Left kidney (tissue), 2 donors: ENCODE data around the gene SNAP91. TPM values are rescaled to one million over a fixed set of nuclear protein-coding genes. Genes with fewer than 3 reads are reported as not detected.
A peak's percentile ranks its signal among the peaks of the same experiment; 100 is the strongest.
"Not testable (repeated sequence)": the region's sequence is repeated elsewhere in the genome, so short reads cannot be mapped to it uniquely, and the experiment has no call there.

Source experiments
- DNase-seq: peaks from one replicate; pipeline ENCODE4 v3.0.0-alpha.2; 2013
- polyA plus RNA-seq: library from polyadenylated mRNA; unstranded; fragments of 120-200 nt; gene quantifications from one replicate; pipeline ENCODE4 v1.2.1, GENCODE V29; 2013; ENCODE audit not compliant: insufficient read length

The SNAP91 gene
- polyA plus RNA-seq, 1 donor = 0.60 TPM

DNA sequence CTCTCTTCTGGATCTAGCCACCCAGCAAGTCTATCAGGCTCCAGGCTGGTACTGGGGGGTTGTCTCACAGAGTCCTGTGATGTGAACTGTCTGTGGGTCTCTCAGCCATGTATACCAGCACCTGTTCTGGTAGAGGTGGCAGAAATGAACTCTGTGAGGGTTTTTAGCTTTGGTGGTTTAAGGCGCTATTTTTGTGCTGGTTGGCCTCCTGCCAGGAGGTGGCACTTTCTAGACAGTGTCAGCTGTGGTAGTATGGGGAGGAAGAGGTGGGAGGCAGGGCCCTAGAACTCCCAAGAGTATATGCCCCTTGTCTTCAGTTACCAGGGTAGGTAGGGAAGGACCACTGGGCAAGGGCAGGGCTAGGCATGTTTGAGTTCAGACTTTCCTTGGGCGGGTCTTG is 75.8 kb downstream of the SNAP91 start:
- DNase-seq = no peak

DNA sequence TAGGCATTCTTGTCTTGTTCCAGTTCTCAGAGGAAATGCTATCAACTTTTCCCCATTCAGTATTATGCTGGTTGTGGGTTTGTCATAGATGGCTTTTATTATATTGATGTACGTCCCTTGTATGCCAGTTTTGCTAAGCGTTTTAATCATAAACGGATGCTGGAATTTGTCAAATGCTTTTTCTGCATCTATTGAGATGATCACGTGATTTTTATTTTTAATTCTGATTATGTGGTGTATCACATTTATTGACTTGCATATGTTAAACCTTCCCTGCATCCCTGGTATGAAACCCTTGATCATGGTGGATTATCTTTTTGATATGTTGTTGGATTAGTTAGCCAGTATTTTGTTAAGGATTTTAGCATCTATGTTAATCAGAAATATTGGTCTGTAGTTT is 79.0 kb downstream of the SNAP91 start:
- DNase-seq = not testable (repeated sequence)

DNA sequence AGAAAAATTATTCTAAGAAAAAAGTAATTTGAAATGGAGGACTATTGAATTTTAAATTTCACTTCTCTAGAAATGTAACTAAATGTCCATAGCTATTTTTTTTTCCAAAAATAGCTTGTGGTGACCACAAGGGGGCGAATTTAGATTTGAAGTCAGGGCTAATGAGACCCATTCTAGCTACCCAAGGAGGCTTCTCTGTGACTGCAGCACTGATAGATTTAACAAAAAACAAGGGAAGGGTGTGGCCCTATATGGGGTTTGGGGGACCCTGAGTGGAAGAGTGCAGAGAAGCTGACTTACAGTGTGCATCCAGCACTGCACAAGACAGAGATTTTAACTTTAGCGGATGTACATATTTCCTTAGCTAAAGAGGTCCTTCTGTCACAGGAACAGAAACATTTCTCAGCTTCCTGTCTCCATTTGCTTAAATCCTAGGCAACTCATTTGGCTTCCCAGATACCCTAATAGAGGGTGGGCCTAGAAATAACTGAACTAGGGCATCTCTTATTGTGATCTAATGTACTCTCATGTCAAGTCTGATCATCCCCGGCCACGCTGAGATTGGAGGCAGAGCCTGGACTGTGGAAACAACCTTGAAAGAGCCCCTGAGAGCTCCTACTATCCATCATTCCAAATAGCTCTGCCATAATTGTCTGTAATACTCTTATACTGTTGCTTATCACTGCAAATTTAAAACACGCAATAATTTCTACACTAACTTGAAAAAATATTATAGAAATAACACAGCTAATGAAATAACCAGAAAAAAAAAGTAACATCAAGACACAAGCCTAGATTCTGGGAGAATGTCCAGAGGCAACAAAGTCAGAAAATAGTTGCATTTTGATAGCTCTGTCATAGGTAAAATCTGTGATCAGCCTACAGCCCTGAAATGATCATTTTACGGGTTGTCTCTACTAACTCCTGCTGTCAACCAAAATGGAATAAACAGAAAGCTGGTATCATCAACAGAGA is 93.6 kb downstream of the SNAP91 start:
- peak; percentile 5 for DNase-seq

DNA sequence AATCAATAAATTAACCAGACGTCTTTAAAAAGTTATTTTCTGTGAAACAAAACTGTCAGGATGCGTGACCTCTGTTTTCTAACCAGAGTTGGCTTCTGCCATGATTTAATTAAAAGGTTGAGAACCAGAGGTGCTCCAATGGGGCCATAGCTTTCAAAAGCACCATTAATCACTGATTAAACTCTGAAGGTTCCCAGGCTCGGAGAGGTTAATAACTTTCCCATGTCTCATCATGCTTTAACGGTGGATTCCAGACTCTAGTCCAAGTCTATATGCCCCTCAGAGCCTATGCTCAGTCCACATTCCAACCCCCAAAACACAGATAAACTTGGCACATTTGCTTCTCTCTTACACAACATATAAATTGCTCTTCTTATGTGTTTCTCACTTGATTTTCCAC is 95.5 kb downstream of the SNAP91 start:
- no peak for DNase-seq

DNA sequence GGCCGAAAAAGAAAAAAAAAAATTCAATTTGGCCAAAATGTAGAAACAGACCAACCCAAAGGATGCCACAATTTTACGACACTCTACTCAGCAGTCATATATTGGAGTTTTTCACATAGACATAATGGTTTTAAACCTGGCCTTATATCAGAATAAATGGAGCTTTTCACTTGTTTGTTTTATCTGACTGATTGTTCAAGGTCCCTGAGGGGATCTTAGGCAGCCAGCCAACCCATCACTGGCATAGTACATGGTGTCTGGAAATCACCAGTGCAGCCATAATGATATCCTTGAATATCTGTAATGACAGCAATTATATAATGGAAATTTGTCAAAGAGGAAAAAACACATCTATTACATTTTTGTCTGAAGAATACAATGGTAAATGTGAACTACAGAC is 99.7 kb downstream of the SNAP91 start:
- DNase-seq = no peak

DNA sequence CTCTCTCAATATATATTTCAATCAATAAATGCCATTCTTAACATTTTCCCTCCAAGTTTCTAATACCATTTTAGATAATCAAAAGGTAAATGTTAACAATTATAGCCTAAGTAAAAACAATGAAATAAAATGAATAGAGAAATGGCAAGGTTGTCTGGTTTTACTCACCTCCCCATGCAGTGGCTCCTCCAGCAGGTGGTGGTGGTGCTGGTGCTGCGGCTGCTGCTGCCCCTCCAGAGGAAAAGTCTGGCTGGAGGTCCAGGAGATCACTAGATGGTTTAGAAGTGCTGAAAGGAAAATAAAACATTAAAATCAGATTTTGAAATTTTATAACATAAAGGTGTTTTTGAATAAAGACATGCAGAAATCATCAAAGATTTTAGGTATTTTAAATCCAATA is 103.4 kb downstream of the SNAP91 start:
- no peak for DNase-seq

DNA sequence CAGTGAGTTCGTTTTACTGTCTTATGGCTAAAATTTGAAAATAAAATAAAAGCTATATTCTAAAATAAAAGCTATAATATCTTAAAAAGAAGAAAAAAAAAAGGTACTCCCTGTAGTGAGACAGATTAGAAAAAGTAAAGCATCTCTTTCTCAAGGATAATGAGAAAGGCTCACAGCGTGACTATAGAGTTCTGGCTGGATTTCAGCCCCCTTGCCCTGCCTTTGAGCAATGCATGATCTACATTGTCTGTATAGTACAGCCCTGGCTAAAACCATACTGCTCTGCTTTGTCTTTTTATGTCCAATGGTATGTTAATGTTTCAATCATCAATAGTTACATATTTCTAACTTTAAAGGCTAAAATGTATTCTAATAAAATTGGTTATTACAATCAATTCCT is 105.3 kb downstream of the SNAP91 start:
- no peak for DNase-seq

DNA sequence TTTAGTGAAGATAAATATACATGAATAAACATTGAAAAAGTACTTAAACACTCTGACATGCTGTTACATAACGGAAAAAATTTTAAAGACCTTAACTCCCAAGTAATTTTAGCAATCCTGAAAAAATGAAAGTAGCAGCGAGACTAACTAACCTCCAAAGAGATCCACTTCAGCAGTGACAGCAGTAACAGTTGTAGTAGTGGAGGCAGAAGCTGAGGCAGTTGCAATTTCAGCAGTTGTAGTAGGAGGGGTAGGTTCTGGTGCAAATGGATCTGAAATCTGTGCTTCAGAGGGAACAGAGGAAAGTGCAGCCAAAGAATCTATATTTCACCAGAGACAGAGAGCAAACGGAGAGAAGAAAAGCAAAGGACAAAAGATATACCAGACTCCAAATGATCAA is 107.8 kb downstream of the SNAP91 start:
- no peak for DNase-seq

DNA sequence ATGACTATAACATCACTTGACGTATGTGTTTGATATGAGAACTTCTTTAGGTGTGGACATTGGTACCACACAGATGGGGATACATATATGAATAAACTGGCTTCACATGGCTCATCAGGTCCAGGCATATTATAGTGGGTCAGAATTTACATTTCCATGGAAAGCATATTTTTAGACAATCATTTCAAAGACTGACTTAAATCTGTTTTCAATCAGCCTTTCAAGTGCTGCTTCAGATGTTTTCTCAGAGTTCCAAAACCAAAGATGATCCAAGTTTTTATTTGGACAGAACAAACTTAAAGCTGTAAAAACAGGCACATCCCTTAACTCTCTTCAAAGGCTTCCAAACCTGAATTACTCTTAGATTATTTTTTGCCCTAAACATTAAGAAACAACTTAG is 108.4 kb downstream of the SNAP91 start:
- no peak for DNase-seq

DNA sequence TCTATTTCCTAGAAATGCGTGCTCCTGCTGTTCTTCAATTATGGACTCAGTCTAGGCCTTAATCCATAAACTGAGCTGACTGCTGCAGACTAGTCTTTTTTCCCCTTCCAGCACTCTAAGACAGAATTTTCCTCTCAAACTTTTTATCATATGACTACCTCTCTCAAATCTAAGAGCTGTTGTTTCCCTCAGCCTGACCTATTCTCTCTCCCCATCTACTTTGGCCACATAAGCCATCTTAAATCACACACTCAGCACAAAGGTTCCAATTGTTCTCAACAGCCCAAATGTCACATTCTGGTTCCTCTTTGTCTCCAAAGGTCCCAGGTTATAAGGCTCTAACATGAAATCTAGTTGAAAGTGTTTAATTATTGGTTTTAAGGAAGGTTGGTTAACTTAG is 111.4 kb downstream of the SNAP91 start:
- DNase-seq = no peak

DNA sequence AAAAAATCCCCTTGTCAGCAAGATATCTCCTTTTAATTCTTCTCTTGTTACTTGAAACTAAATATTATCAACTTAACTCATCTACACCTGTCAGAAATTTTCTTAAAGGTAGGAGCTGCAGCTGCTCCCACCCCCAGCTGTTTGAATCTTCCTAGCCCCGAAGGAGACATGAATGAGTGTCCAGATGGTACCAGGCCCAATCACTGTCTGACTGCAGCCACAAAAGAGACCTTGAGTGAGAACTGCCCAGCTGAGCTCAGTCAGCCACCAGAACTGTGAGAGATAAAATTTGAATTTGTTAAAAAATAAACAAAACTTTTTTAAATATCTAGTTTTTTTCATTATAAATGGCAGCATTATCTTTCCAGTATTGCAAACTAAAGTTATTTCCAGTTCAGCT is 111.8 kb downstream of the SNAP91 start:
- no peak for DNase-seq

DNA sequence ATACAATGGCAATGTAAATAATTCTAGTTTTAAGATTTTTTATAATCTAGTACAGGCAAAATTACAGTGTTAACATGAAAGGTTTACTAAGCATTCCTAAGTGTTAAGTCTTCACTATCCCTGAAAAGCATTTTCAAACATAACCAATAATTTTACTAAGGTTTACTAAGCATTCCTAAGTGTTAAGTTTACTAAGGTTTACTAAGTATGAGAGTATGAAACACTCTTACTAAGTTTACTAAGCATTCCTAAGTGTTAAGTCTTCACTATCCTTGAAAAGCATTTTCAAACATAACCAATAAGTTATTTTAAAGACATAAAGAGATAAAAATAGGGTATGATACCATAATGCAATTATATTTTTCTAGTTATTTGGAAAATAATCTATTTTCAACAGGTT is 114.0 kb downstream of the SNAP91 start:
- no peak for DNase-seq

DNA sequence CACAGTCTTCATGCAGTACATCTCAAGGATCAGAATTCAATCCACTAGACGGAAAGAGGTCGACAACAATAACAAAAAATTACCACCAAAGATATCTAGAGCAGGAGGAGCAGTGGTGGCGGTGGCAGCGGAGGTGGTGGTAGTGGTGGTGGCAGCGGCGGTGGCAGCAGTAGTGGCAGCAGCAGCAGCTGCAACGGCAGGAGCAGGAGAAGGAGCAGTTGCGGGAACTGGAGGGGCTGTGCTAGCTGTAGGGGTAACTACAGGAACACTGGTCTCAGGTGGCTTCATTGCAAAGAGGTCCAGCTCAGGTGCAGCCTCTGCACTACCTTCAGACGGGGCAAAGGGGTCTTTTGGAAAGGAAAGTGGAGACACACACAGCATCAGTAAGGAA is 115.5 kb downstream of the SNAP91 start:
- no peak for DNase-seq

DNA sequence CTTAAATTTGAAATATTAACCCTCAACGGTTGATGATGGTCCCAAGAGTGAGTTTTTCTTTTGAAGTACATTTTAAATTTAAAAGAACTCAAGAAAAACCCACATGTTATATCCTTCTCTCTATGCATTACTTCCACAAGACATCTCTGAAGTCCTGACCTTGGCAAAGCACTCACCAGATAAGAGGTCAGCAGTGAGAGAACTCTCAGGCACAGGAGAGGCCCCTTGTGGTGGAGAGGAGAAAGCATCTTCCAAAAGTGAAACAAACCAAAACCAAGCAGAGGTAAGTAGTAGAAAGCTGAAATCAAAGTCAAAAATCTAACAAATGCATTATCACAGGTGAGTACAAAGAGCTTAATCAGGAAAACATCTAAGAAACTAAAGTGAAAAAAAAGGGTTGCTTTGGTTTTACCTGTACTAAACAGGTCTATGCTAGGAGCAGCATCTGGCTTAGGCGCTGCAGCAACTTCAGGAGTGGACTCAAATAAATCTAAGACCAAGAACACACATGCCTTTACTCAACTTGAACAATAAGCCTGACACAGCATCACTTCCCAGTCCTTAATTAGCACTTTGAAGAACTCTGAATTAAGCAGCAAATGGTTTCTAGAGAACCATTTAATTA is 116.0 kb downstream of the SNAP91 start:
- DNase-seq = no peak

DNA sequence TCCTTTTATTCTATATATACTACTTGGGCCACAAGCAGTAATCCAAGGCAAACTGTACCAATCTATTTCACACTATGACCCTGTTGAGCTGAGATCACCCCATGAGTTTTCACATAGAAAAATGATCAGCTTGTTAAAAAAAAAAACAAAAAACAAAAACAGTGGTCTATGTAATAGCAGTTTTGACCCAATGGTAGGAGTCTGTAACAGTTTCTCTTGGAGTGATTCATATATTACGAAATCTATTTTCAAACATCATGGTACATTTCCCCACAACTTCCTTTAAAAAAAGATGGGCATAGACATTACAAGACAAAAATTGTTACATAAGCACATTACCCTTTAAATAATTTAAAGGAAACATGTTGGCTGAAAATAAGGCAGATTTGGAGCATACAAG is 118.5 kb downstream of the SNAP91 start:
- DNase-seq = no peak

DNA sequence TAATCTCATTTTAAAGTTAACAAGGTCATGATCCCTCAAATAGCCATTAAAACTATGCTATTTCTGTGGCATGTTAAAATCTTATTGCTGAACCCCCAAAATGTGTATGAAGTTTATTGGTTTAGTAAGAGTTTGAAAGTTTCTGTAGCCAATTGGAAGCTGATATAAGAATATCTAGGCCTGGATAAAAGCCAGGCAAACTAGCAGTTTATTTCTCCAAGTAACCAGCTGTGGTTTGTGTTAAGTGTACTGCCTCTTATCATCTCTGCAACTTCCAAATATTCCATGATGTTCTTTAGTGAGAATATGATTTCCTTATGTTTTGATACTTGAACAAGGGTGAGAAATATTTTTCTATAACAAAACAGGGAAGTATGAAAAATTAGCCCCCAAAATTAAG is 119.8 kb downstream of the SNAP91 start:
- DNase-seq = no peak

DNA sequence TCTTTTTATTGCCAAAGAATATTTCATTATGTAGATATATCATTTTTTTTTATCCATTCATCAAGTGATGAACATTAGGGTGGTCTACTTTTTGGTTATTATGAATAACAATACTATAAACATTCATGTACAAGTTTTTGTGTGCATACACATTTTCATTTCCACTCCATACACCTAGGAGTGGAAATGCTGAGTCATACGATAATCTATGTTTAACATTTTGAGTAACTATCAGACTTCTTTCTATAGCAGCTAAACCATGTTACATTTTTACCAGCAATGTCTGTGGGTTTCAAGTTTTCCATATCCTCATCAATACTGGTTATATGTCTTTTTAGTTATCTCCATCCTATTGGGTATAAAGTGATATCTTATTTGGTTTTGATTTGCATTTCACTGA is 130.8 kb downstream of the SNAP91 start:
- no peak for DNase-seq

DNA sequence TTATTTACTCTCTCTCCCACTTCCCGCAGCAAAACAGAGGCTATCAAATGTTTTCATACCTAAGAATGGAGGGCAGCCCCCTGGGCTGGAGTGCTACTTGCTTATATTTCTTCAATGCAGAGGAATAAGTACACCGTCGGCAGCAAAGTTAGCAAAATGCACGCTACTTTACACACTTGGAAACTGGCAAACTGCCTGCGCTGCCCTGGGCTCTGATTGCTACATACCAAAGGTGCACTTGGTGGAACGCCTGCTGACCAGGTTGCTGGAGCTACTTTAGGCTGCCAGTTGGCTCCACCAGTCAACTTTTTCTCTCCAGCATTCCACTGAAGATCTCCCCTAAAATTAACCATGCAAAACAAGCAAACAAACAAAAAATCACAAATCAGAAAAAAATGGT is 134.1 kb downstream of the SNAP91 start:
- peak; percentile 30 for DNase-seq

DNA sequence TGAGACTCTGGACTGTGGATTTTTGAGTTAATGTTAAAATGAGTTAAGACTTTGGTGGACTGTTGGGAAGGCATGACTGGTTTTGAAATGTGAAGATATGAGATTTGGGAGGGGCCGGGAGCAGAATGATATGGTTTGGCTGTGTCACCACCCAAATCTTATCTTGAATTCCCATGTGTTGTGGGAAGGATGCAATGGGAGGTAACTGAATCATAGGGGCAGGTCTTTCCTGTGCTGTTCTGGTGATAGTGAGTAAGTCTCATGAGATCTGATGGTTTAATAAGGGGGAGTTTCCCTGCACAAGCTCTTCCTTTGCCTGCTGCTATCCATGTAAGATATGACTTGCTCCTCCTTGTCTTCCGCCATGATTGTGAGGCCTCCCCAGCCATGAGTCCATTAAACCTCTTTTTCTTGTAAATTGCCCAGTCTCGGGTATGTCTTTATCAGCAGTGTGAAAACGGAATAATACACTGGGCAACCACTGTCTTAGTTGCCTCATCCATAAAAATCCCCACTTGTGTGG is 137.2 kb downstream of the SNAP91 start:
- not testable (repeated sequence) for DNase-seq

DNA sequence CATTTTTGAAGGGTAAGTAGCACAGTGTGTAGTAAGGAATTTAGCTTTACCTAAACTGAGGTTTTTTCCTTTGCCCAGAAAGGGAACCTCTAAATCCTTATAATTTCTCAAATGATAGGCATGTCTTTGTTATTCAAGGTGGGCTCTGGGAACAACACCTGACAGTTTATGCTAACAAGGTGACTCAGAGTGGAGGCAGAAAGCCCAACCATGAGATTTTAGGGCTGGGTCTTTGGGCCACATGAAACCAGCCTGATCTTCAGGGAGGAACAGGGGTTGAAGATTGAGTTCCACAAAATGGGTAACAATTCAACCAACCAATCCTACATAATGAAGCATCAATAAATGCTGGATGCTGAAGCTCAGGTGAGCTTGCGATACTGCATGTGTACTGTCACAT is 149.9 kb downstream of the SNAP91 start:
- no peak for DNase-seq

DNA sequence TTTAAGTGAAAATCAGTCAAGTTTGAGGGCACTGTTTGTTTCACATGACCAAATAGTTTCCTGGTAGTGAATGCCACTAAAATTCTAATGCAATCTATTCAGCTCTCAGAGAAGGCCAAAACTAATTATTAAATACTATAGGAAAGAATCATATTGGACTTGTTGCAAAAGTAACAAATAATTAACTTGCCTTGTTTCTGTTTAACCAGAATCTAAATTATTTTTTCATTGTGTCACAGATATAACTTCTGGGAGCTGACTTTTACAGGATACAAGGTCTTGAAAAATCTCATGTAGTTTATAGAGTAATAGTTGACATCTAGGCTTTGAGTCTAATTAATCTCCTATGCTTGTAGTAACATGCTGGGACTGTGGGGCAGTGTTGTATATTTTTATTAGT is 152.0 kb downstream of the SNAP91 start:
- DNase-seq = no peak

DNA sequence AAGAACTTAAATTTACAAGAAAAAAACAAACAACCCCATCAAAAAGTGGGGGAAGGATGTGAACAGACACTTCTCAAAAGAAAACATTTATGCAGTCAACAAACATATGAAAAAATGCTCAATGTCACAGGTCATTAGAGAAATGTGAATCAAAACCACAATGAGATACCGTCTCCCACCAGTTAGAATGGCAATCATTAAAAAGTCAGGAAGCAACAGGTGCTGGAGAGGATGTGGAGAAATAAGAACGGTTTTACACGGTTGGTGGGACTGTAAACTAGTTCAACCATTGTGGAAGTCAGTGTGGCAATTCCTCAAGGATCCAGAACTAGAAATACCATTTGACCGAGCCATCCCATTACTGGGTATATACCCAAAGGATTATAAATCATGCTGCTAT is 157.2 kb downstream of the SNAP91 start:
- DNase-seq = not testable (repeated sequence)

DNA sequence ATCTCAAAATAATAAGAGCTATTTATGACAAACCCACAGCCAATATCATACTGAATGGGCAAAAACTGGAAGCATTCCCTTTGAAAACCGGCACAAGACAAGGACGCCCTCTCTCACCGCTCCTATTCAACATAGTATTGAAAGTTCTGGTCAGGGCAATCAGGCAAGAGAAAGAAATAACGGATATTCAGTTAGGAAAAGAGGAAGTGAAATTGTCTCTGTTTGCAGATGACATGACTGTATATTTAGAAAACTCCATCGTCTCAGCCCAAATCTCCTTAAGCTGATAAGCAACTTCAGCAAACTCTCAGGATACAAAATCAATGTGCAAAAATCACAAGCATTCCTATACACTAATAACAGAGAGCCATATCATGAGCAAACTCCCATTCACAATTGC is 158.4 kb downstream of the SNAP91 start:
- DNase-seq = not testable (repeated sequence)

DNA sequence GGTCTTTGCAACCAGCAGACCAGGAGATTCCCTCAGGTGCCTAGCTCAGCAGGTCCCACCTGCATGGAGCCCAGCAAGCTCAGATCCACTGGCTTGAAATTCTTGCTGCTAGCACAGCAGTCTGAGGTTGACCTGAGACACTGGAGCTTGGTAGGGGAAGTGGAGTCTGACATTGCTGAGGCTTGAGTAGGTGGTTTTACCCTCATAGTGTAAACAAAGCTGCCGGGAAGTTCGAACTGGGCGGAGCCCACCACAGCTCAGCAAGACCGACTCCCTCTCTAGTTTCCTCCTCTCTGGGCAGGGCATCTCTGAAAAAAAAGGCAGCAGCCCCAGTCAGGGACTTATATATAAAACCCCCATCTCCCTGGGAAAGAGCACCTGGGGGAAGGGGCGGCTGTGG is 162.3 kb downstream of the SNAP91 start:
- no peak for DNase-seq
